HepG2 (cell line): ENCODE measurements around the gene TBC1D16. TPM values are rescaled to one million over a fixed set of nuclear protein-coding genes. Genes with fewer than 3 reads are reported as not detected.

Experiments used
- ASH2L ChIP-seq: fragments of 300-600, 200-600 bp; sonication (generic); IDR thresholded peaks from 2 replicates; pipeline ENCODE4 v1.7.0; 2017; ENCODE audit warnings: low read depth, mild to moderate bottlenecking, moderate library complexity, mixed read lengths, low read length; ENCODE audit not compliant: insufficient read length
- BORCS8-MEF2B ChIP-seq: sonication (generic); formaldehyde crosslinking; IDR thresholded peaks from 2 replicates; pipeline ENCODE4 v1.8.0; 2022; ENCODE audit warnings: mild to moderate bottlenecking, missing genetic modification reagents
- CHCHD3 ChIP-seq: sonication (generic); formaldehyde crosslinking; IDR thresholded peaks from 2 replicates; pipeline ENCODE4 v1.8.0; 2022; ENCODE audit warnings: mild to moderate bottlenecking, missing genetic modification reagents, moderate library complexity
- FOXJ3 ChIP-seq: sonication (generic); formaldehyde crosslinking; IDR thresholded peaks from 2 replicates; pipeline ENCODE4 v1.4.0; 2020; ENCODE audit warnings: missing genetic modification reagents, mild to moderate bottlenecking, borderline replicate concordance
- GABPB1 ChIP-seq: IDR thresholded peaks from 2 replicates; pipeline ENCODE4 v1.6.1; 2016; ENCODE audit warnings: mild to moderate bottlenecking, missing genetic modification reagents, moderate library complexity, missing compliant biosample characterization
- KDM2A ChIP-seq: sonication (generic); formaldehyde crosslinking; IDR thresholded peaks from 2 replicates; pipeline ENCODE4 v1.4.0; 2020; ENCODE audit warnings: low read depth, missing genetic modification reagents, borderline replicate concordance
- MAZ ChIP-seq, 2 experiments: sonication (generic) in 1 of 2; formaldehyde crosslinking in 1 of 2; IDR thresholded peaks; 2 replicates each; pipeline versions ENCODE4 v1.5.0 to v1.6.1; 2012 to 2020; ENCODE audit warnings: low read depth in 2 of 2, mild to moderate bottlenecking in 2 of 2, borderline replicate concordance in 1 of 2, improper control_type of control experiment in 1 of 2, low read length in 1 of 2, missing genetic modification reagents in 1 of 2, moderate library complexity in 1 of 2
- RAD51 ChIP-seq: fragments of 450-650 bp; IDR thresholded peaks from 2 replicates; pipeline ENCODE4 v1.6.1; 2016; ENCODE audit warnings: borderline replicate concordance
- SIN3A ChIP-seq: IDR thresholded peaks from 2 replicates; pipeline ENCODE4 v1.6.1; 2011; ENCODE audit warnings: low read depth, mild to moderate bottlenecking, control low read depth, low read length, borderline replicate concordance
- SMAD1 ChIP-seq: sonication (generic); formaldehyde crosslinking; IDR thresholded peaks from 2 replicates; pipeline ENCODE4 v1.4.0; 2020; ENCODE audit warnings: missing genetic modification reagents, low read depth, mild to moderate bottlenecking, borderline replicate concordance
- STAT5B ChIP-seq: sonication (generic); formaldehyde crosslinking; IDR thresholded peaks from 2 replicates; pipeline ENCODE4 v1.4.0; 2020; ENCODE audit warnings: missing genetic modification reagents
- TAF15 ChIP-seq: fragments of 200-400 bp; formaldehyde crosslinking; IDR thresholded peaks from one replicate; pipeline ENCODE4 v1.6.1; 2018; ENCODE audit warnings: mild to moderate bottlenecking, low read depth, low read length; ENCODE audit not compliant: poor library complexity, severe bottlenecking
- TCF7L2 ChIP-seq: IDR thresholded peaks from 2 replicates; pipeline ENCODE4 v1.6.1; 2011; ENCODE audit warnings: mild to moderate bottlenecking, low read depth, low read length, moderate library complexity
- THAP11 ChIP-seq: IDR thresholded peaks from 2 replicates; pipeline ENCODE4 v1.6.1; 2016; ENCODE audit warnings: missing biosample characterization, missing genetic modification reagents
- ZNF274 ChIP-seq: sonication (generic); formaldehyde crosslinking; IDR thresholded peaks from 2 replicates; pipeline ENCODE4 v1.5.1; 2020; ENCODE audit warnings: mild to moderate bottlenecking, missing genetic modification reagents
- ZNF30 ChIP-seq: sonication (generic); formaldehyde crosslinking; IDR thresholded peaks from 2 replicates; pipeline ENCODE4 v1.5.0; 2020; ENCODE audit warnings: mild to moderate bottlenecking, missing genetic modification reagents
- ZNF333 ChIP-seq: sonication (generic); formaldehyde crosslinking; IDR thresholded peaks from 2 replicates; pipeline ENCODE4 v1.4.0; 2020; ENCODE audit warnings: mild to moderate bottlenecking, missing genetic modification reagents, borderline replicate concordance
- ZNF350 ChIP-seq: sonication (generic); formaldehyde crosslinking; IDR thresholded peaks from 2 replicates; pipeline ENCODE4 v1.4.0; 2020; ENCODE audit warnings: mild to moderate bottlenecking, low read depth, missing genetic modification reagents, borderline replicate concordance
- ZNF367 ChIP-seq: sonication (generic); formaldehyde crosslinking; IDR thresholded peaks from 2 replicates; pipeline ENCODE4 v1.4.0; 2020; ENCODE audit warnings: missing genetic modification reagents, borderline replicate concordance
- ZNF782 ChIP-seq: sonication (generic); formaldehyde crosslinking; IDR thresholded peaks from 2 replicates; pipeline ENCODE4 v1.4.0; 2020; ENCODE audit warnings: missing genetic modification reagents, mild to moderate bottlenecking, borderline replicate concordance
- polyA plus RNA-seq, 8 experiments: library from polyadenylated mRNA; depleted of rRNA in 3 of 8; stranded (reverse) in 7 of 8; unstranded in 1 of 8; fragments of >200 nt; fragmentation: Illumina TruSeq in 4 of 8; extraction: Trizol in 4 of 8; gene quantifications; 2 replicates each; pipeline versions ENCODE4 v1.2.1 to v1.2.3, GENCODE V29; 2011 to 2016; ENCODE audit warnings: low read depth in 4 of 8, missing spikeins in 1 of 8, mixed read lengths in 1 of 8; ENCODE audit not compliant: insufficient read depth in 1 of 8
- total RNA-seq, 5 experiments: library from RNA; depleted of rRNA; stranded (reverse); fragments of >200 nt; fragmentation: Illumina TruSeq; extraction: Trizol; gene quantifications; 2 replicates each; pipeline ENCODE4 v1.2.3, GENCODE V29; 2016; ENCODE audit warnings: low read depth in 1 of 5
- TF ChIP-seq, protein P1 (sequence below): sonication (generic); formaldehyde crosslinking; conservative IDR thresholded peaks from 2 replicates; pipeline ENCODE4 v1.4.0; 2020; ENCODE audit warnings: mild to moderate bottlenecking, missing genetic modification reagents, moderate library complexity
- TF ChIP-seq, protein P2 (sequence below): sonication (generic); formaldehyde crosslinking; conservative IDR thresholded peaks from 2 replicates; pipeline ENCODE4 v1.4.0; 2020; ENCODE audit warnings: missing genetic modification reagents
- TF ChIP-seq, protein P3 (sequence below): sonication (generic); formaldehyde crosslinking; IDR thresholded peaks from 2 replicates; pipeline ENCODE4 v1.4.0; 2020; ENCODE audit warnings: mild to moderate bottlenecking, missing genetic modification reagents
- TF ChIP-seq, protein P4 (sequence below): sonication (generic); formaldehyde crosslinking; conservative IDR thresholded peaks from 2 replicates; pipeline ENCODE4 v1.5.0; 2020; ENCODE audit warnings: missing genetic modification reagents

The TBC1D16 gene
- total and polyA plus RNA-seq, 2 of the 13 experiments (the other 11 are each of a cell fraction or from before 2014, with no cell fraction given) = 14.9 to 24.9 TPM

DNA sequence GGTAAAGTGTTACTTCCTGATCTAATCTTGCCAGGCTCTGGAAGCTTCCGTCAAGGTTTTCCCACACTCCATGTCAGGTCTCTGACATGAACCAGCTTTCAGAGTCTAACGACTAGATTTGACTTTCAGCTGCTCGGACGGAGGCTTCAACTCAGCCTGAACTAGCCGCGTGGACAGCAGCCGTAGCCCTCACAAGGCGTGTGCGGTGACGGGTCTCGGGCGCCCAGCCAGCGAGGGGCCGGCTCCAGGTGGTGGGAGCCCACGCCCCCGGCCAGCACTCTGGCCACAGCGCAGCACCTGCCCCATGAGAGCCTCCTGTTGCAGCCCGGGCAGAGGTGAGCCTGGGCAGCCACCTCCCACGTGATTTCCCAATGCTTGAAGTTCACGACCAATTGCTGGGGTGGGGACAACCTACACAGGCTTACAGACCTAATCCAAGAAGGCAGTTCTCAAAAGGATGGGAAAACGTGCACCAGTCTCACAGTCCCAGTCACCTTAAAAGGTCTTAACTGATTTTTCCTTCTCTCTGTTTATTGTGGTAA is 45.5 kb downstream of the TBC1D16 start (continued):
- no peak for TF ChIP-seq ASH2L
- TF ChIP-seq, protein P1, sequence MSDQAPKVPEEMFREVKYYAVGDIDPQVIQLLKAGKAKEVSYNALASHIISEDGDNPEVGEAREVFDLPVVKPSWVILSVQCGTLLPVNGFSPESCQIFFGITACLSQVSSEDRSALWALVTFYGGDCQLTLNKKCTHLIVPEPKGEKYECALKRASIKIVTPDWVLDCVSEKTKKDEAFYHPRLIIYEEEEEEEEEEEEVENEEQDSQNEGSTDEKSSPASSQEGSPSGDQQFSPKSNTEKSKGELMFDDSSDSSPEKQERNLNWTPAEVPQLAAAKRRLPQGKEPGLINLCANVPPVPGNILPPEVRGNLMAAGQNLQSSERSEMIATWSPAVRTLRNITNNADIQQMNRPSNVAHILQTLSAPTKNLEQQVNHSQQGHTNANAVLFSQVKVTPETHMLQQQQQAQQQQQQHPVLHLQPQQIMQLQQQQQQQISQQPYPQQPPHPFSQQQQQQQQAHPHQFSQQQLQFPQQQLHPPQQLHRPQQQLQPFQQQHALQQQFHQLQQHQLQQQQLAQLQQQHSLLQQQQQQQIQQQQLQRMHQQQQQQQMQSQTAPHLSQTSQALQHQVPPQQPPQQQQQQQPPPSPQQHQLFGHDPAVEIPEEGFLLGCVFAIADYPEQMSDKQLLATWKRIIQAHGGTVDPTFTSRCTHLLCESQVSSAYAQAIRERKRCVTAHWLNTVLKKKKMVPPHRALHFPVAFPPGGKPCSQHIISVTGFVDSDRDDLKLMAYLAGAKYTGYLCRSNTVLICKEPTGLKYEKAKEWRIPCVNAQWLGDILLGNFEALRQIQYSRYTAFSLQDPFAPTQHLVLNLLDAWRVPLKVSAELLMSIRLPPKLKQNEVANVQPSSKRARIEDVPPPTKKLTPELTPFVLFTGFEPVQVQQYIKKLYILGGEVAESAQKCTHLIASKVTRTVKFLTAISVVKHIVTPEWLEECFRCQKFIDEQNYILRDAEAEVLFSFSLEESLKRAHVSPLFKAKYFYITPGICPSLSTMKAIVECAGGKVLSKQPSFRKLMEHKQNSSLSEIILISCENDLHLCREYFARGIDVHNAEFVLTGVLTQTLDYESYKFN (CRISPR knock-in tag) = peak; percentile 61
- TF ChIP-seq ZNF333 (CRISPR knock-in tag) = no peak
- TF ChIP-seq BORCS8-MEF2B = peak; percentile 60; the same call in 1 of the 2 replicates
- TF ChIP-seq KDM2A = peak; percentile 82
- TF ChIP-seq TCF7L2 = no peak
- TF ChIP-seq, protein P2, sequence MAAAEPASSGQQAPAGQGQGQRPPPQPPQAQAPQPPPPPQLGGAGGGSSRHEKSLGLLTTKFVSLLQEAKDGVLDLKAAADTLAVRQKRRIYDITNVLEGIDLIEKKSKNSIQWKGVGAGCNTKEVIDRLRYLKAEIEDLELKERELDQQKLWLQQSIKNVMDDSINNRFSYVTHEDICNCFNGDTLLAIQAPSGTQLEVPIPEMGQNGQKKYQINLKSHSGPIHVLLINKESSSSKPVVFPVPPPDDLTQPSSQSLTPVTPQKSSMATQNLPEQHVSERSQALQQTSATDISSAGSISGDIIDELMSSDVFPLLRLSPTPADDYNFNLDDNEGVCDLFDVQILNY (CRISPR knock-in tag) = no peak
- TF ChIP-seq STAT5B = 0 out of 2 replicates have a peak, but pooled peaks have one; percentile 76
- TF ChIP-seq ZNF367 (CRISPR knock-in tag) = no peak
- TF ChIP-seq, protein P3, sequence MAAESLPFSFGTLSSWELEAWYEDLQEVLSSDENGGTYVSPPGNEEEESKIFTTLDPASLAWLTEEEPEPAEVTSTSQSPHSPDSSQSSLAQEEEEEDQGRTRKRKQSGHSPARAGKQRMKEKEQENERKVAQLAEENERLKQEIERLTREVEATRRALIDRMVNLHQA (CRISPR knock-in tag) = no peak
- TF ChIP-seq RAD51 = no peak
- no peak for TF ChIP-seq TAF15
- no peak for TF ChIP-seq MAZ (IDR thresholded peaks at IDR 0.05; ENCODE audit: borderline replicate concordance, low read depth, low read length)
- peak; percentile 83 for TF ChIP-seq MAZ (CRISPR knock-in tag; IDR thresholded peaks at IDR 0.05; ENCODE audit: low read depth)
- peak; percentile 75 for TF ChIP-seq THAP11 (CRISPR knock-in tag)
- TF ChIP-seq ZNF350 (CRISPR knock-in tag) = peak; percentile 70; the same call in 1 of the 2 replicates
- peak; percentile 81 for TF ChIP-seq GABPB1 (CRISPR knock-in tag)
- TF ChIP-seq SMAD1 (CRISPR knock-in tag) = 0 out of 2 replicates have a peak, but pooled peaks have one; percentile 56
- no peak for TF ChIP-seq CHCHD3 (CRISPR knock-in tag)
- no peak for TF ChIP-seq ZNF30 (CRISPR knock-in tag)
- TF ChIP-seq FOXJ3 (CRISPR knock-in tag) = peak; percentile 68; the same call in 1 of the 2 replicates
- TF ChIP-seq SIN3A = no peak
- TF ChIP-seq ZNF274 (CRISPR knock-in tag) = no peak
- TF ChIP-seq, protein P4, sequence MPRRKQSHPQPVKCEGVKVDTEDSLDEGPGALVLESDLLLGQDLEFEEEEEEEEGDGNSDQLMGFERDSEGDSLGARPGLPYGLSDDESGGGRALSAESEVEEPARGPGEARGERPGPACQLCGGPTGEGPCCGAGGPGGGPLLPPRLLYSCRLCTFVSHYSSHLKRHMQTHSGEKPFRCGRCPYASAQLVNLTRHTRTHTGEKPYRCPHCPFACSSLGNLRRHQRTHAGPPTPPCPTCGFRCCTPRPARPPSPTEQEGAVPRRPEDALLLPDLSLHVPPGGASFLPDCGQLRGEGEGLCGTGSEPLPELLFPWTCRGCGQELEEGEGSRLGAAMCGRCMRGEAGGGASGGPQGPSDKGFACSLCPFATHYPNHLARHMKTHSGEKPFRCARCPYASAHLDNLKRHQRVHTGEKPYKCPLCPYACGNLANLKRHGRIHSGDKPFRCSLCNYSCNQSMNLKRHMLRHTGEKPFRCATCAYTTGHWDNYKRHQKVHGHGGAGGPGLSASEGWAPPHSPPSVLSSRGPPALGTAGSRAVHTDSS (CRISPR knock-in tag) = no peak
- peak; percentile 47; the same call in 1 of the 2 replicates for TF ChIP-seq ZNF782 (CRISPR knock-in tag)
